ENCODE results near the gene ADGRA1. TPM values are rescaled to one million over a fixed set of nuclear protein-coding genes. Genes with fewer than 3 reads are reported as not detected.

ADGRA1 gene
- total and polyA plus RNA-seq, 2 donors (not counting 3 experiments of a cell fraction or from before 2014, with no cell fraction given) = not detected

- Histone ChIP-seq H3K36me3 (ENCODE audit: control insufficient read depth in 2 of 2, extremely low read depth in 1 of 2, insufficient read depth in 2 of 2, low read length in 2 of 2) (no peaks in the 10 kb centered on the region), H2AFZ (ENCODE audit: low read depth, low read length) (no peak overlapping the region), H3K4me2 (ENCODE audit: insufficient read depth, low read length) (no peak overlapping the region), H3K27ac (ENCODE audit: insufficient read depth, low read depth, low read length) (no peak overlapping the region), H3K9me1 (replicated peaks; ENCODE audit: control insufficient read depth, extremely low read depth, insufficient read depth, low read length) (no peaks in the 10 kb centered on the region), H3K27me3 (ENCODE audit: control insufficient read depth in 2 of 2, insufficient read depth in 2 of 2, low read length in 2 of 2) (peaks cover 5 to 12% of the 10 kb centered on the region in 2 experiments), H3K4me1 (ENCODE audit: control insufficient read depth, extremely low read depth, insufficient read depth, low read length) (no peaks in the 10 kb centered on the region), H3K4me3 (replicated peaks in 1 of 3; ENCODE audit: insufficient read depth in 1 of 3, low read depth in 1 of 3, low read length in 3 of 3) (no peak overlapping the region), H3K9me3 (replicated peaks; ENCODE audit: control insufficient read depth, insufficient read depth, low read length) (no peaks in the 10 kb centered on the region), H3K79me2 (ENCODE audit: control insufficient read depth, insufficient read depth, low read length) (no peaks in the 10 kb centered on the region), H4K20me1 (replicated peaks; ENCODE audit: control insufficient read depth, extremely low read depth, insufficient read depth, low read length) (no peaks in the 10 kb centered on the region), H3K9ac (replicated peaks; ENCODE audit: extremely low read depth, insufficient read depth, low read length) (no peak overlapping the region)
- TF ChIP-seq POLR2AphosphoS5 (IDR thresholded peaks at IDR 0.05; ENCODE audit: insufficient read depth, low read depth, low read length) (no peak), CTCF (IDR thresholded peaks at IDR 0.05; ENCODE audit: extremely low read depth in 1 of 2, insufficient read depth in 1 of 2, low read depth in 1 of 2, low read length in 2 of 2) (no peak), POLR2A (IDR thresholded peaks at IDR 0.05; ENCODE audit: low read depth, low read length) (no peak), EZH2 (IDR thresholded peaks at IDR 0.05; ENCODE audit: borderline replicate concordance, low read depth, low read length, severe bottlenecking) (no peak), GATA2 (IDR thresholded peaks at IDR 0.05; ENCODE audit: insufficient read depth, insufficient read length, low read depth, low read length) (no peak), MAX (IDR thresholded peaks at IDR 0.05; ENCODE audit: insufficient read depth, insufficient read length) (no peak), FOS (IDR thresholded peaks at IDR 0.05; ENCODE audit: borderline replicate concordance, insufficient read depth, low read length) (no peak), JUN (IDR thresholded peaks at IDR 0.05; ENCODE audit: borderline replicate concordance, insufficient read depth, insufficient read length, low read depth) (no peak), MYC (IDR thresholded peaks at IDR 0.05; ENCODE audit: low read depth, low read length) (no peak)
- no peak for FAIRE-seq
- intact Hi-C loops (cut with micrococcal nuclease) (no loop called here), dilution Hi-C loops (cut with MboI; ENCODE audit: extremely low pct_ligation_motif_present, low sequenced_read_pairs) (no loop called here)
- CTCF ChIA-PET = no interaction called here
- POLR2A ChIA-PET = no interaction called here
- no peak for DNase-seq (ENCODE audit: low read depth, low spot score)
- BruUV-seq (replicated peaks) = no TSS peak
Observed at GRCh38 chr10:133085251-133086125, 2.2 kb upstream of the ADGRA1 start.
